SK-N-SH (cell line): ENCODE measurements around the gene GID4.

Experiments
- ELF1 ChIP-seq: IDR thresholded peaks from 2 replicates; pipeline ENCODE4 v1.4.0; 2012
- JUND ChIP-seq: IDR thresholded peaks from 2 replicates; pipeline ENCODE4 v1.4.0; 2012
- POLR2AphosphoS5 ChIP-seq: IDR thresholded peaks from 2 replicates; pipeline ENCODE4 v1.6.1; 2012; ENCODE audit warnings: low read depth, low read length
- SMC3 ChIP-seq: IDR thresholded peaks from 2 replicates; pipeline ENCODE4 v1.6.1; 2012; ENCODE audit warnings: low read depth, low read length, improper control_type of control experiment
- TF ChIP-seq, protein P1 (sequence below): fragments of 200-600 bp; sonication (generic); IDR thresholded peaks from 2 replicates; pipeline ENCODE4 v1.6.1; 2017; ENCODE audit warnings: antibody characterized with exemption, mild to moderate bottlenecking, moderate library complexity
- TF ChIP-seq, protein P2 (sequence below): IDR thresholded peaks from 2 replicates; pipeline ENCODE4 v1.6.1; 2012; ENCODE audit warnings: mild to moderate bottlenecking, low read depth, low read length, moderate library complexity
- TF ChIP-seq, protein P3 (sequence below): fragments of 150-350 bp; IDR thresholded peaks from 2 replicates; pipeline ENCODE4 v1.6.1; 2017; ENCODE audit warnings: antibody characterized with exemption, low read length, low read depth, borderline replicate concordance

DNA sequence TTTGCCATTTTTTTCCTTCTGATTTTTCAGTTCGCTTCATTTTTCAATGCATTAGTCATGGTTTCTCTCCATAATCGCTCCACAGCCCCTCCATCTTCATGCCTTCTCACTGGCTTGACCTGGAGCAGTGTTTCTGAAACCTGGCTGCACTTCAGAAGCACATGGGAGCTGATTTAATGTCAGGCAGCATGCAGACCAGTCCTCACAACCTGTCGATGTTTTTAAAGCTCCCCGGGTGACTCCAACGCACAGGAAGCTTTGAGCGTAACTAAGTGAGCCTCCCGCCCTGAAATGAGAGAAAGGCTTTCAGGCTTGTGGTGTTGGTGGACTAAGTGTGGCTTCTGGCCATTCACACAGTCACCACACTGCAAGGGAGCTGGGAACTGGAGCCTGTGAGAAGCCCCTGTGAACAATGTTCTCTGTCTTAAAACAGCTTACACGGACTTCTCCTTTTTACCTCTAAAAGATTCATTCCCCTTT, 31.7 kb downstream of the GID4 start:
- TF ChIP-seq, protein P1, sequence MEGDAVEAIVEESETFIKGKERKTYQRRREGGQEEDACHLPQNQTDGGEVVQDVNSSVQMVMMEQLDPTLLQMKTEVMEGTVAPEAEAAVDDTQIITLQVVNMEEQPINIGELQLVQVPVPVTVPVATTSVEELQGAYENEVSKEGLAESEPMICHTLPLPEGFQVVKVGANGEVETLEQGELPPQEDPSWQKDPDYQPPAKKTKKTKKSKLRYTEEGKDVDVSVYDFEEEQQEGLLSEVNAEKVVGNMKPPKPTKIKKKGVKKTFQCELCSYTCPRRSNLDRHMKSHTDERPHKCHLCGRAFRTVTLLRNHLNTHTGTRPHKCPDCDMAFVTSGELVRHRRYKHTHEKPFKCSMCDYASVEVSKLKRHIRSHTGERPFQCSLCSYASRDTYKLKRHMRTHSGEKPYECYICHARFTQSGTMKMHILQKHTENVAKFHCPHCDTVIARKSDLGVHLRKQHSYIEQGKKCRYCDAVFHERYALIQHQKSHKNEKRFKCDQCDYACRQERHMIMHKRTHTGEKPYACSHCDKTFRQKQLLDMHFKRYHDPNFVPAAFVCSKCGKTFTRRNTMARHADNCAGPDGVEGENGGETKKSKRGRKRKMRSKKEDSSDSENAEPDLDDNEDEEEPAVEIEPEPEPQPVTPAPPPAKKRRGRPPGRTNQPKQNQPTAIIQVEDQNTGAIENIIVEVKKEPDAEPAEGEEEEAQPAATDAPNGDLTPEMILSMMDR = no peak
- no peak for TF ChIP-seq ELF1
- TF ChIP-seq POLR2AphosphoS5 = no peak
- no peak for TF ChIP-seq SMC3
- TF ChIP-seq, protein P2, sequence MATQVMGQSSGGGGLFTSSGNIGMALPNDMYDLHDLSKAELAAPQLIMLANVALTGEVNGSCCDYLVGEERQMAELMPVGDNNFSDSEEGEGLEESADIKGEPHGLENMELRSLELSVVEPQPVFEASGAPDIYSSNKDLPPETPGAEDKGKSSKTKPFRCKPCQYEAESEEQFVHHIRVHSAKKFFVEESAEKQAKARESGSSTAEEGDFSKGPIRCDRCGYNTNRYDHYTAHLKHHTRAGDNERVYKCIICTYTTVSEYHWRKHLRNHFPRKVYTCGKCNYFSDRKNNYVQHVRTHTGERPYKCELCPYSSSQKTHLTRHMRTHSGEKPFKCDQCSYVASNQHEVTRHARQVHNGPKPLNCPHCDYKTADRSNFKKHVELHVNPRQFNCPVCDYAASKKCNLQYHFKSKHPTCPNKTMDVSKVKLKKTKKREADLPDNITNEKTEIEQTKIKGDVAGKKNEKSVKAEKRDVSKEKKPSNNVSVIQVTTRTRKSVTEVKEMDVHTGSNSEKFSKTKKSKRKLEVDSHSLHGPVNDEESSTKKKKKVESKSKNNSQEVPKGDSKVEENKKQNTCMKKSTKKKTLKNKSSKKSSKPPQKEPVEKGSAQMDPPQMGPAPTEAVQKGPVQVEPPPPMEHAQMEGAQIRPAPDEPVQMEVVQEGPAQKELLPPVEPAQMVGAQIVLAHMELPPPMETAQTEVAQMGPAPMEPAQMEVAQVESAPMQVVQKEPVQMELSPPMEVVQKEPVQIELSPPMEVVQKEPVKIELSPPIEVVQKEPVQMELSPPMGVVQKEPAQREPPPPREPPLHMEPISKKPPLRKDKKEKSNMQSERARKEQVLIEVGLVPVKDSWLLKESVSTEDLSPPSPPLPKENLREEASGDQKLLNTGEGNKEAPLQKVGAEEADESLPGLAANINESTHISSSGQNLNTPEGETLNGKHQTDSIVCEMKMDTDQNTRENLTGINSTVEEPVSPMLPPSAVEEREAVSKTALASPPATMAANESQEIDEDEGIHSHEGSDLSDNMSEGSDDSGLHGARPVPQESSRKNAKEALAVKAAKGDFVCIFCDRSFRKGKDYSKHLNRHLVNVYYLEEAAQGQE = no peak
- TF ChIP-seq JUND = no peak
- TF ChIP-seq, protein P3, sequence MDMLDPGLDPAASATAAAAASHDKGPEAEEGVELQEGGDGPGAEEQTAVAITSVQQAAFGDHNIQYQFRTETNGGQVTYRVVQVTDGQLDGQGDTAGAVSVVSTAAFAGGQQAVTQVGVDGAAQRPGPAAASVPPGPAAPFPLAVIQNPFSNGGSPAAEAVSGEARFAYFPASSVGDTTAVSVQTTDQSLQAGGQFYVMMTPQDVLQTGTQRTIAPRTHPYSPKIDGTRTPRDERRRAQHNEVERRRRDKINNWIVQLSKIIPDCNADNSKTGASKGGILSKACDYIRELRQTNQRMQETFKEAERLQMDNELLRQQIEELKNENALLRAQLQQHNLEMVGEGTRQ = no peak
